HepG2 (cell line): ENCODE results near the gene OR6S1. TPM values are rescaled to one million over a fixed set of nuclear protein-coding genes. Genes with fewer than 3 reads are reported as not detected.

Experiments used
- CENPX ChIP-seq: sonication (generic); formaldehyde crosslinking; IDR thresholded peaks from 2 replicates; pipeline ENCODE4 v1.9.0; 2021; ENCODE audit warnings: mild to moderate bottlenecking, missing genetic modification reagents, moderate library complexity
- DNMT3B ChIP-seq: conservative IDR thresholded peaks from 2 replicates; pipeline ENCODE4 v1.6.1; 2016; ENCODE audit warnings: missing biosample characterization, control low read depth
- ELF3 ChIP-seq: IDR thresholded peaks from 2 replicates; pipeline ENCODE4 v1.6.1; 2016; ENCODE audit warnings: missing genetic modification reagents, missing compliant biosample characterization
- FIP1L1 ChIP-seq: fragments of 200-400 bp; formaldehyde crosslinking; IDR thresholded peaks from 2 replicates; pipeline ENCODE4 v1.6.1; 2018; ENCODE audit warnings: low read depth, mild to moderate bottlenecking, low read length, moderate library complexity, borderline replicate concordance; ENCODE audit not compliant: insufficient read depth
- GATAD1 ChIP-seq: IDR thresholded peaks from 2 replicates; pipeline ENCODE4 v1.6.1; 2016; ENCODE audit warnings: missing genetic modification reagents, missing compliant biosample characterization
- GMEB1 ChIP-seq: sonication (generic); formaldehyde crosslinking; IDR thresholded peaks from 2 replicates; pipeline ENCODE4 v1.5.1; 2020; ENCODE audit warnings: missing genetic modification reagents, mild to moderate bottlenecking, borderline replicate concordance
- ISL2 ChIP-seq: sonication (generic); formaldehyde crosslinking; IDR thresholded peaks from 2 replicates; pipeline ENCODE4 v1.5.0; 2020; ENCODE audit warnings: missing genetic modification reagents
- MAX ChIP-seq: IDR thresholded peaks from 2 replicates; pipeline ENCODE4 v1.6.1; 2012; ENCODE audit warnings: inconsistent platforms
- MTA3 ChIP-seq: sonication (generic); formaldehyde crosslinking; IDR thresholded peaks from 2 replicates; pipeline ENCODE4 v1.4.0; 2020; ENCODE audit warnings: missing genetic modification reagents
- MXD3 ChIP-seq: IDR thresholded peaks from 2 replicates; pipeline ENCODE4 v1.6.1; 2016; ENCODE audit warnings: mild to moderate bottlenecking, missing biosample characterization, missing genetic modification reagents
- MZF1 ChIP-seq: sonication (generic); formaldehyde crosslinking; IDR thresholded peaks from 2 replicates; pipeline ENCODE4 v1.8.1; 2023; ENCODE audit warnings: mild to moderate bottlenecking, missing genetic modification reagents, borderline replicate concordance
- NBN ChIP-seq: fragments of 450-650 bp; conservative IDR thresholded peaks from 2 replicates; pipeline ENCODE4 v1.6.1; 2017
- SNAPC4 ChIP-seq: sonication (generic); formaldehyde crosslinking; IDR thresholded peaks from 2 replicates; pipeline ENCODE4 v1.4.0; 2020; ENCODE audit warnings: mild to moderate bottlenecking, missing genetic modification reagents
- THAP9 ChIP-seq: sonication (generic); formaldehyde crosslinking; IDR thresholded peaks from 2 replicates; pipeline ENCODE4; 2020; ENCODE audit warnings: missing genetic modification reagents, mild to moderate bottlenecking, borderline replicate concordance
- ZBTB3 ChIP-seq: sonication (generic); formaldehyde crosslinking; IDR thresholded peaks from 2 replicates; pipeline ENCODE4 v1.4.0; 2020; ENCODE audit warnings: low read depth, mild to moderate bottlenecking, moderate library complexity, missing genetic modification reagents, borderline replicate concordance
- ZBTB7A ChIP-seq: sonication (generic); formaldehyde crosslinking; IDR thresholded peaks from 2 replicates; pipeline ENCODE4 v1.8.0; 2022; ENCODE audit warnings: mild to moderate bottlenecking, missing genetic modification reagents
- ZNF263 ChIP-seq: sonication (generic); formaldehyde crosslinking; IDR thresholded peaks from 2 replicates; pipeline ENCODE4 v1.4.0; 2020; ENCODE audit warnings: missing genetic modification reagents
- ZNF432 ChIP-seq: sonication (generic); formaldehyde crosslinking; IDR thresholded peaks from 2 replicates; pipeline ENCODE4 v1.5.0; 2020; ENCODE audit warnings: missing genetic modification reagents, mild to moderate bottlenecking, borderline replicate concordance
- ZSCAN25 ChIP-seq: sonication (generic); formaldehyde crosslinking; IDR thresholded peaks from 2 replicates; pipeline ENCODE4 v1.8.0; 2022; ENCODE audit warnings: mild to moderate bottlenecking, missing genetic modification reagents
- polyA plus RNA-seq, 8 experiments: library from polyadenylated mRNA; depleted of rRNA in 3 of 8; stranded (reverse) in 7 of 8; unstranded in 1 of 8; fragments of >200 nt; fragmentation: Illumina TruSeq in 4 of 8; extraction: Trizol in 4 of 8; gene quantifications; 2 replicates each; pipeline versions ENCODE4 v1.2.1 to v1.2.3, GENCODE V29; 2011 to 2016; ENCODE audit warnings: low read depth in 4 of 8, missing spikeins in 1 of 8, mixed read lengths in 1 of 8; ENCODE audit not compliant: insufficient read depth in 1 of 8
- total RNA-seq, 5 experiments: library from RNA; depleted of rRNA; stranded (reverse); fragments of >200 nt; fragmentation: Illumina TruSeq; extraction: Trizol; gene quantifications; 2 replicates each; pipeline ENCODE4 v1.2.3, GENCODE V29; 2016; ENCODE audit warnings: low read depth in 1 of 5

The OR6S1 gene
- total and polyA plus RNA-seq, 2 of the 13 experiments (the other 11 are each of a cell fraction or from before 2014, with no cell fraction given): 0.09 TPM; not detected in 1

- TF ChIP-seq GMEB1 (CRISPR knock-in tag) (no peak), ISL2 (CRISPR knock-in tag) (no peak), ZNF263 (CRISPR knock-in tag) (no peak), FIP1L1 (no peak), ZSCAN25 (no peak), NBN (no peak), MXD3 (CRISPR knock-in tag) (peak; percentile 13; the same call in 1 of the 2 replicates), ZBTB7A (CRISPR knock-in tag) (no peak), CENPX (CRISPR knock-in tag) (no peak), MZF1 (CRISPR knock-in tag) (no peak), ZNF432 (CRISPR knock-in tag) (0 out of 2 replicates have a peak, but pooled peaks have one; percentile 69), MTA3 (no peak), ZBTB3 (CRISPR knock-in tag) (no peak), MAX (no peak), ELF3 (no peak), DNMT3B (CRISPR knock-in tag) (no peak), GATAD1 (CRISPR knock-in tag) (no peak), THAP9 (CRISPR knock-in tag) (peak; percentile 83; the same call in 1 of the 2 replicates), SNAPC4 (peak; percentile 3; the same call in 1 of the 2 replicates)
These were observed 40.6 kb upstream of the OR6S1 start (continued) for GRCh38 chr14:20682127-20682434.
